AG04450 (cell line): ENCODE results near the gene DSTN. TPM values are rescaled to one million over a fixed set of nuclear protein-coding genes. Genes with fewer than 3 reads are reported as not detected.
A peak's percentile ranks its signal among the peaks of the same experiment; 100 is the strongest.

Experiments used
- CTCF ChIA-PET: fragments of 300-600, 350-600 bp; formaldehyde crosslinking; extraction: SDS; loops from one replicate; lab custom pipeline; 2022; ENCODE audit warnings: antibody characterized with exemption, inconsistent platforms; lab: Charles Lee
- POLR2A ChIA-PET: fragments of 350-600 bp; formaldehyde crosslinking; extraction: SDS; loops from one replicate; lab custom pipeline; 2021; ENCODE audit warnings: antibody characterized with exemption, inconsistent platforms; lab: Yijun Ruan, JAX
- DNase-seq: peaks from one replicate; pipeline ENCODE4 v3.0.0-alpha.2; 2011; ENCODE audit warnings: low read depth, low spot score
- H3K27ac ChIP-seq: one replicate; pipeline ENCODE4 v1.5.1; 2012; ENCODE audit warnings: low read depth, low read length, control low read depth
- H3K27me3 ChIP-seq: one replicate; pipeline ENCODE4 v1.6.0; 2012; ENCODE audit warnings: low read length; ENCODE audit not compliant: control insufficient read depth, insufficient read depth
- H3K4me3 ChIP-seq: 2 replicates; pipeline ENCODE4 v1.5.1; 2011; ENCODE audit warnings: mild to moderate bottlenecking, low read depth, low read length, control low read depth
- H3K9me3 ChIP-seq: 2 replicates; pipeline ENCODE4 v1.5.1; 2012; ENCODE audit warnings: low read length; ENCODE audit not compliant: control insufficient read depth, insufficient read depth
- polyA plus RNA-seq: library from polyadenylated mRNA; depleted of rRNA; stranded (reverse); fragments of >200 nt; gene quantifications from 2 replicates; pipeline ENCODE4 v1.2.3, GENCODE V29; 2011
- TF ChIP-seq, protein P1 (sequence below): IDR thresholded peaks from 2 replicates; pipeline ENCODE4 v1.5.1; 2011; ENCODE audit warnings: low read depth, low read length, control low read depth, inconsistent platforms

The DSTN gene
- polyA plus RNA-seq, 1 experiment, result 414 TPM

GRCh38 chr20:17570347-17571152 is 675 bp downstream of the DSTN start:
- no peaks in the 10 kb centered on the region for H3K27me3 ChIP-seq
- H3K4me3 ChIP-seq, result peak overlapping the region; percentile 87
- POLR2A ChIA-PET, result interaction anchor here (0.6 to 2.6 kb wide), 21 partner anchors 9 to 1277 kb away, joined by 3 to 59 read pairs (median 6); partner anchors contain the start of genes BFSP1 and RRBP1
- no peak for DNase-seq
- TF ChIP-seq, protein P1, sequence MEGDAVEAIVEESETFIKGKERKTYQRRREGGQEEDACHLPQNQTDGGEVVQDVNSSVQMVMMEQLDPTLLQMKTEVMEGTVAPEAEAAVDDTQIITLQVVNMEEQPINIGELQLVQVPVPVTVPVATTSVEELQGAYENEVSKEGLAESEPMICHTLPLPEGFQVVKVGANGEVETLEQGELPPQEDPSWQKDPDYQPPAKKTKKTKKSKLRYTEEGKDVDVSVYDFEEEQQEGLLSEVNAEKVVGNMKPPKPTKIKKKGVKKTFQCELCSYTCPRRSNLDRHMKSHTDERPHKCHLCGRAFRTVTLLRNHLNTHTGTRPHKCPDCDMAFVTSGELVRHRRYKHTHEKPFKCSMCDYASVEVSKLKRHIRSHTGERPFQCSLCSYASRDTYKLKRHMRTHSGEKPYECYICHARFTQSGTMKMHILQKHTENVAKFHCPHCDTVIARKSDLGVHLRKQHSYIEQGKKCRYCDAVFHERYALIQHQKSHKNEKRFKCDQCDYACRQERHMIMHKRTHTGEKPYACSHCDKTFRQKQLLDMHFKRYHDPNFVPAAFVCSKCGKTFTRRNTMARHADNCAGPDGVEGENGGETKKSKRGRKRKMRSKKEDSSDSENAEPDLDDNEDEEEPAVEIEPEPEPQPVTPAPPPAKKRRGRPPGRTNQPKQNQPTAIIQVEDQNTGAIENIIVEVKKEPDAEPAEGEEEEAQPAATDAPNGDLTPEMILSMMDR, result no peak
- H3K9me3 ChIP-seq, result no peaks in the 10 kb centered on the region; the same call in 1 of the 2 replicates
- CTCF ChIA-PET, result interaction anchor here (0.7 to 2.7 kb wide), 6 partner anchors 12 to 368 kb away, joined by 3 to 19 read pairs (median 5); no protein-coding TSS in a partner anchor
- H3K27ac ChIP-seq, result peak overlapping the region; percentile 95

GRCh38 chr20:17571153-17571527 is 1.3 kb downstream of the DSTN start:
- DNase-seq, result no peak
- TF ChIP-seq, protein P1, result no peak
- CTCF ChIA-PET, result interaction anchor here (0.6 to 2.7 kb wide), 6 partner anchors 11 to 367 kb away, joined by 3 to 19 read pairs (median 5); no protein-coding TSS in a partner anchor

GRCh38 chr20:17572034-17572638 is 2.3 kb downstream of the DSTN start:
- POLR2A ChIA-PET, result interaction anchor here (1.2 to 1.3 kb wide), 2 partner anchors 8 to 30 kb away, joined by 3 read pairs; no protein-coding TSS in a partner anchor
- no peak overlapping the region for H3K27ac ChIP-seq
- H3K27me3 ChIP-seq, result no peaks in the 10 kb centered on the region
- CTCF ChIA-PET, result interaction anchor here (0.9 to 2.7 kb wide), 3 partner anchors 10 to 83 kb away, joined by 4 to 19 read pairs (median 6); no protein-coding TSS in a partner anchor
- H3K9me3 ChIP-seq, result no peaks in the 10 kb centered on the region; the same call in 1 of the 2 replicates
- DNase-seq, result no peak
- H3K4me3 ChIP-seq, result peak overlapping the region; percentile 87
- TF ChIP-seq, protein P1, result no peak

More at GRCh38 chr20:17571153-17571527, 1.3 kb downstream of the DSTN start:
- H3K4me3 ChIP-seq, result peak overlapping the region; percentile 87
- POLR2A ChIA-PET, result interaction anchor here (1.0 to 2.6 kb wide), 6 partner anchors 9 to 40 kb away, joined by 3 to 59 read pairs (median 8); partner anchors contain the start of gene BFSP1
- H3K27ac ChIP-seq, result no peak overlapping the region
- no peaks in the 10 kb centered on the region; the same call in 1 of the 2 replicates for H3K9me3 ChIP-seq
- no peaks in the 10 kb centered on the region for H3K27me3 ChIP-seq

DNA sequence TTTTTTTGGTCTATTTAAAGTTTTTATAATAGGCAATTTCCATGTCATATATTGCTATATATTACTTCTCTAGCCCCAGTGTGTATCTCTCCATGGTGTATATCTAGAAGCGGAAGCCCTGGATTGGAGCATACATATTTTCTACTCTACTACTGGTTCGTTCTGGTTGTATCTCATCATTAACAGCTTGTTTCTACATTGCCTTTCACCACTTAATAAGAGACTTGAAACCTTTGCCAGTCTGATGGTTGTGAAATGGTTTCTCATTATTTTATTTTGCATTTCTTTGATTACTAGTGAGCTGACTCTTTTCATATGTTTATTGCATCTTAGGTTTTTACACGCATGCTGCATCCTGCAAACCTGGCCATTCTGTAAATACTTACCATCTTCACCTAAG is 3.6 kb downstream of the DSTN start:
- no peaks in the 10 kb centered on the region; the same call in 1 of the 2 replicates for H3K9me3 ChIP-seq
- H3K27ac ChIP-seq, result no peak overlapping the region
- DNase-seq, result no peak
- no peaks in the 10 kb centered on the region for H3K27me3 ChIP-seq
- ChIA-PET CTCF (interaction anchor here (0.6 to 1.6 kb wide), 2 partner anchors 8 to 37 kb away, joined by 3 to 8 read pairs; no protein-coding TSS in a partner anchor), POLR2A (interaction anchor here (0.6 to 1.7 kb wide), 2 partner anchors 30 to 993 kb away, joined by 3 to 4 read pairs; no protein-coding TSS in a partner anchor)
- no peak overlapping the region for H3K4me3 ChIP-seq
- TF ChIP-seq, protein P1, result no peak
